Measurements from ENCODE around the gene UBE2E2. TPM values are rescaled to one million over a fixed set of nuclear protein-coding genes. Genes with fewer than 3 reads are reported as not detected.

UBE2E2 gene
- total RNA-seq, 1 experiment from 2014 or later, result 38.6 TPM

GRCh38 chr3:23238578-23238977 lies 35.5 kb downstream of the UBE2E2 start:
- Mint-ChIP-seq H3K27me3 (ENCODE audit: low read depth) (no peaks in the 10 kb centered on the region), H3K9me3 (no peaks in the 10 kb centered on the region), H3K36me3 (ENCODE audit: insufficient read depth in 1 of 3, low read depth in 3 of 3) (no peaks in the 10 kb centered on the region), H3K27ac (no peak overlapping the region; a peak in 1 of 7 replicates), H3K4me1 (peaks cover 30 to 34% of the 10 kb centered on the region in 2 experiments), H3K4me3 (no peak overlapping the region)
- no peak overlapping the region for H4K8ac ChIP-seq (replicated peaks; ENCODE audit: insufficient read length, low read depth, low read length)
- H3K27ac ChIP-seq (ENCODE audit: insufficient read length, low read depth, low read length), result no peak overlapping the region
- TF ChIP-seq CTCF (conservative IDR thresholded peaks at IDR 0.05), result no peak
- H2BK15ac ChIP-seq (ENCODE audit: low read depth, low read length), result no peak overlapping the region
- no peak overlapping the region for H4K91ac ChIP-seq (ENCODE audit: insufficient read length, low read depth, low read length)
- no peak overlapping the region for H3K14ac ChIP-seq (ENCODE audit: insufficient read depth, low read length)
- no peak overlapping the region for H3K18ac ChIP-seq (ENCODE audit: insufficient read length, low read depth, low read length)
- H3K23ac ChIP-seq (ENCODE audit: insufficient read length, low read depth, low read length), result no peak overlapping the region
- no peak overlapping the region for H2AFZ ChIP-seq (ENCODE audit: low read length)
- peaks cover 3% of the 10 kb centered on the region; the same call in 1 of the 2 replicates for H3K4me1 ChIP-seq (ENCODE audit: insufficient read depth, low read length)
- H3K9me3 ChIP-seq (ENCODE audit: control insufficient read depth, low read depth, low read length), result no peaks in the 10 kb centered on the region
- no peak overlapping the region for H4K5ac ChIP-seq (ENCODE audit: insufficient read length, low read depth, low read length)
- no peak overlapping the region for H3K9ac ChIP-seq (ENCODE audit: extremely low read depth, insufficient read length, low read length)
- no peaks in the 10 kb centered on the region; the same call in 1 of the 2 replicates for H3K27me3 ChIP-seq (ENCODE audit: insufficient read depth, low read length)
- H2BK20ac ChIP-seq (ENCODE audit: low read depth, low read length, poor library complexity, severe bottlenecking), result no peak overlapping the region
- H3K79me1 ChIP-seq (ENCODE audit: insufficient read depth, low read depth, low read length, poor library complexity, severe bottlenecking), result peaks cover 9% of the 10 kb centered on the region
- no peak overlapping the region for H3K4ac ChIP-seq (ENCODE audit: low read depth, low read length)
- no peak overlapping the region for H3K56ac ChIP-seq (ENCODE audit: insufficient read length, low read depth, low read length)
- H2BK12ac ChIP-seq (ENCODE audit: insufficient read length, low read depth, low read length), result no peak overlapping the region
- no peak for DNase-seq
- no peak overlapping the region for H2BK120ac ChIP-seq (ENCODE audit: low read depth, low read length, poor library complexity, severe bottlenecking)
- no CpG with 5 or more reads among the region's 4 CpGs for WGBS (ENCODE audit: extremely low coverage, insufficient read length, low lambda C conversion rate)
- no peak overlapping the region for H2BK5ac ChIP-seq (ENCODE audit: insufficient read length, low read length)
- no peak overlapping the region for H3K4me2 ChIP-seq (ENCODE audit: insufficient read depth, insufficient read length, low read length)
- peaks cover 5% of the 10 kb centered on the region; the same call in 1 of the 2 replicates for H3K79me2 ChIP-seq (ENCODE audit: insufficient read depth, low read length)
- H4K20me1 ChIP-seq (ENCODE audit: control insufficient read depth, insufficient read depth, insufficient read length), result no peaks in the 10 kb centered on the region
- no peaks in the 10 kb centered on the region for H3K23me2 ChIP-seq (ENCODE audit: insufficient read length, low read depth, low read length, poor library complexity, severe bottlenecking)
- H2AK5ac ChIP-seq (ENCODE audit: insufficient read length, low read length), result no peak overlapping the region
- H3T11ph ChIP-seq (ENCODE audit: low read length), result no peak overlapping the region

Data from H9 (cell line).